Medulla oblongata (tissue), 1 donor: ENCODE results near the gene ADAMTS7.
A peak's percentile ranks its signal among the peaks of the same experiment; 100 is the strongest.
"Not testable (repeated sequence)": the region's sequence is repeated elsewhere in the genome, so short reads cannot be mapped to it uniquely, and the experiment has no call there.

Source experiments
- DNase-seq: peaks from one replicate; pipeline ENCODE4 v3.0.0-alpha.2; 2015; ENCODE audit errors: extremely low spot score

ADAMTS7 gene

GRCh38 chr15:78766041-78766440, 45.2 kb downstream of the ADAMTS7 start:
- no peak for DNase-seq

GRCh38 chr15:78765154-78765860, 46.0 kb downstream of the ADAMTS7 start:
- DNase-seq = not testable (repeated sequence)

DNA sequence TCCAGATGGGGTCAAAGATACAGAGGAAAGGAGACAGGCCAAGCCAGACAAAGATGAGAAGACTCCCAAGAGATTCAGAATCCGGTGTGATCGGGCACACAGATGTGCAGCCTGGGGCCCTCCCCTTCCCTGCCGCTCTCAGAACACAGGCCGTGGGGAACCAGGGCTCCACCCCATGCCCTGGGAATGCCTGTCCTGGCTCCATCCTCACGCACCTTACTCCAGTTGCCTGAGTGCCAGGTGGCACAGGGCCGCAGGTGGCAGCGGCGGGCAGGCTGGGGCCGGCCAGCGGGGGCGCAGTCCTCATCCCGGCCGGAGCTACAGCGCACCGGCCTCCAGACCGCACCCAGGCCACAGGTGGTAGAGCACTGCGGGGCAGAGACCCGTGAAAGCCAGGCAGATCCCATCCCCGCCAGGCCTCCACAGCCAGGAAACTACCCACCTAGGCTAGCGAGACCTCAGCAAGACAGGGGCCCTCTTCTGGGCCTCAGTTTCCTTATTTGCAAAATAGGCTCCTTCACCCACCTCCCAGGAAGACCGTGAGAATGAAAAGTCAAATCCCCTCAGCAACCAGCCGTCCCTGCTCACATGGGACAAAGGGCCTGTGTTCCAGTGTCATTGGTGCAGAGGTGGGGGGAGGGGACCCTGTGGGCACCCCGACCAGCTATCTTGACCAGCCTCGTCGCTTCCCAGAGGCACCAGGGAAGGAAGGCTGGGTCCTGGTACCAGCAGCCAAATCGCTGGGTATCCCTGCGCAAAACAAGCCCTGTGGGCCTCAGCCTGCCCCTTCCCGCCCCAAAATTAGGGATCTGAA, 46.7 kb downstream of the ADAMTS7 start:
- not testable (repeated sequence) for DNase-seq

DNA sequence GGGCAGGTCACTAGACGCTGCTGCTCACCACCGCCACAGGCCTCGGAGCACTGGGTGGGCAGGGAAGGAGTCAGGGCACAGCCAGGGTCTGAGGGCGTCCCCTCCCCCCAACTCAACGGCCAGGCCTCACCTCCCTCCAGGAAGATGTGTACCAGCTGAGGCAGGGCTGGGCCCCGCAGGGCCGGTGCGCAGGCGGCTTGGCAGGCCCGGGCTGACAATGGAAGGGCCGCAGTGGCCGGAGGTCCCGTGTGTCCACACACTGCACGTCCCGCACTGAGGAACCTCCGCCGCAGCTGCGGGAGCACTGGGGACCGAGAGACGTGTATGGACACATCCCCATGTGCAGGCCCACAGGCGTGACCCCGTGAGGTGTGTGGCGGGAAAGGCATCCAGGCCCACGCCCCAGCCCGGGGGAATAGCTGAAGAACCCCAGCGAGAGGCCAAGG, 47.4 kb downstream of the ADAMTS7 start:
- no peak for DNase-seq

GRCh38 chr15:78762985-78763795, 48.1 kb downstream of the ADAMTS7 start:
- no peak for DNase-seq

- not testable (repeated sequence) for DNase-seq
Observed at GRCh38 chr15:78762386-78762961, 48.8 kb downstream of the ADAMTS7 start.

GRCh38 chr15:78761891-78762385, 49.3 kb downstream of the ADAMTS7 start:
- DNase-seq = no peak

- DNase-seq = not testable (repeated sequence)
Observed at GRCh38 chr15:78761475-78761874, 49.8 kb downstream of the ADAMTS7 start.

DNA sequence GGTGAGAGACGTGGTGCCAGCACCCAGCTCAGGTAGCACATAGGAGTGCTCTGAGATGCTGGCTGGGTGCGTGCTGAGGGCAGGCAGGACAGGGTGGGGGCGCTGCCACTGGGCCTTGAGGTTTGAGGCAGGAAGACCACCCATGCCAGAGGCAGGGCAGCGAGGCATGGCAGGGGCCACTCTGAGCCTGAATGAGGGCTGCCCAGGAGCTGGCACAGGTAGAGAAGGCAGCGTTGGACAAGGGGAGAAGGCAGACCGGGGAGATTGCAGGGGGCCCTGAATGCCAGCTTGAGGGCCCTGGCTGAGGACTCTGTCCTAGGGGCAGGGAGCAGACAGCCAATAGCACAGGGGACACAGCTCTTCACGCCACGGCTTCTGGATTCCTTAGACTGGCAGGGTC, 50.2 kb downstream of the ADAMTS7 start:
- DNase-seq = no peak

DNA sequence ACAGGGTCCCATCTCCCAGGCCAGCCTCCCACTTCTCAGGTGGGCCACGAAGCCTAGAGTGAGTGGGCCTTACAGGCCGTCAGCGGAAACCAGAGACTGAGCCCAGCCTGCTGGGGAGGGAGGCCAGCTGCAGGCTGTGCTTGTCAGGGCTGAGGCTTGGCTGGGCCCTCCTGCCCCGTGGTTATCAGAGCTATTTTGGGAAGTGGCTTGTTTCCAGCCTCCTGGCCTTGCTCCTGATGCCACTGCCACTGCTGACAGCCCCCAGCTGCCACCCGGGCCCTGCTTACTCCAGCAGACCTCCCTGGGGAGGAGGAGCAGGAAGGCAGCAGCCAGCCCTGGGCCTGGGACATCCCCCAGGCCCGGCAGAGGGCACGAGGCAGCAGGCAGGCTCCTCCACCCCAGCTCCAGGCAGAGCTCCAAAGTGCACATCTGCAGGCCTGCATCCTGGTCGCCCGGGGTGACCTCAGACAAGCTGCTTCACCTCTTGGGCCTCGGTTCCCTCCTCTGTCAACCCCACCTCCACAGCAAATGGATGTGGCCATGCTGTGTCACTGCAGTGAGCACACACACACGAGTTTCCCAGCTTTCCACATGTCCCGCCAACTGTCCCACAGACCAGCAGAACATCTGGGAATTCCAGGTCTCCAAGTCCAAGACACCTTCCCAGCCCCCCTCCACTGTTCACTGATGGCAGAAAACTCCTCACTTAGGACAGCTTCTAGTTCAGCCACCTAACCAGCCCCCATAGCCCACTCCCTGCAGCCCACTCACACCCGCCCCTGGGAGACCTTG, 51.0 kb downstream of the ADAMTS7 start:
- not testable (repeated sequence) for DNase-seq

DNA sequence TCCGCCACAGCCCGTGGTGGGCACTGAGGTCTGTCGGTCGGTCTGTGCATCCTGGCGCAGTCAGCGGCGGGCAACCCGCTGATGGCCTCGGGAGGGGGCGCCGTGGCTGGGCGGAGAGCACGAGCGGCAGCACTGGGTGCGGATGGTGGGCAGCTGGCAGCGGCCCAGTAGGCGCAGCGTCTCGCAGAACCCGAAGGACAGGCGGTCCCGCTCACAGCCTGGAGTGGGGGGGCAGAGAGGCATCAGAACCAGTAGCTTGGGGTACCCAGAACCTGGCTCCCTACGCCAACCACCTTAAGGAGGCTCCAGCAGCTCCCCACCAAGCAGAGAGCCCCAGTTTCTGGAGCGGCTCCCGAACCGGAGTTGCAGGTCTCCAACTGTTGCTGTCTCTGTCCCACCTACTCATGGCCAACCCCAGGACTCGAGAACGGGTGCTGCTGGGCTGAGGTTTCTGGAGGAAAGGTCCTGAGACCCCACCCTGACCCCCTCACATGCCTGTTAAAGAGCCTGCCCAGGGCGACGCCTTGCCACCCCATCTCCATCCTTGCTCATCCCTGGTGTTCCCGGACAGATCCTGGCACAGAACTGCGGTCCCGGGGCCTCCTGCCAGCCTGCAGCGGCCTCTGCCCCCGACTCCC, 51.8 kb downstream of the ADAMTS7 start:
- DNase-seq = not testable (repeated sequence)

DNA sequence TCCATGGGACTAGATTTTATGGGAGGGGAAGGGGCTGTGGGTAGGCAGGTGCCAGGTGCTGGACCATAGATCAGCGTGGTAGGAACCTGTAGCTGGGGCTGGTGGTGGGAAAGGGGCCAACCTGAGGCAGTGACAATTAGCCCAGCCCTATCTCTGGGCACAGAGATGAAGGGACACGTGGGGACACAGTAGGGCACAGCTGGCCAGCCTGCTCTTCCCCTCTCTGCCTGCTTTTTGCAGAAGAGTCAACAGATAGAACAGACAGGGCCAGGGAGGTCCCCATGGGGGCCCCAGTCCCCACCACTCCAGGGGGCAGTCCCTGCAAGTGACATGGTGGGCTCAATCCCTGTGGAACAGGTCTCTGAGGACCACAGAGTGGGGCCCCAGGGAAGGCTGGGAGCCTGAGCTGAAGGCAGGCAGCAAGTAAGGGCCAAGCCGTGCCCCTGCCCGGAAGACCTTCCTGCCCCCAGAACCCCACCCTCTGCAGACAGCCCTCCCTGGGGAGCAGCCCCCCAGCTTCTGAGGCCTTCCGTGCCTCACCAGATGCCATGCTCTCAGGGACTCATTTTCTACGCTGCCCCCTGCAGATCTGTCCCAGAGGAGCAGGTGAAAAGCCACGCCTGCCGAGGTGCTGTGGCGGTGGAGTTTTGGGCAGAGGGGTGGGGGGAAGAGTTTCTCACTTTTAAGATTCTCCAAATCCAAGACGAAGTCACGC, 52.6 kb downstream of the ADAMTS7 start:
- not testable (repeated sequence) for DNase-seq

- DNase-seq = not testable (repeated sequence)
Observed at GRCh38 chr15:78758084-78758483, 53.2 kb downstream of the ADAMTS7 start.

DNA sequence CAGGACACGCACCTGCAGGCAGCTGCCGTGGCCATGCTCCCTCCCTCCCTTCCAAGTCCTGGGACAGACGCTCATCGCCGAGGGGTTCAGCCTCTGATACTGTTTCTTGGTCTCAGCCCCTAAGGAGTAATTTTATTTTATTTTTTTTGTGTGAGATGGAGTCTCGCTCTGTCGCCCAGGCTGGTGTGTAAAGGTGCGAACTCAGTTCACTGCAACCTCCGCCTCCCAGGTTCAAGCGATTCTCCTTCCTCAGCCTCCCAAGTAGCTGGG, 53.7 kb downstream of the ADAMTS7 start:
- no peak for DNase-seq

DNA sequence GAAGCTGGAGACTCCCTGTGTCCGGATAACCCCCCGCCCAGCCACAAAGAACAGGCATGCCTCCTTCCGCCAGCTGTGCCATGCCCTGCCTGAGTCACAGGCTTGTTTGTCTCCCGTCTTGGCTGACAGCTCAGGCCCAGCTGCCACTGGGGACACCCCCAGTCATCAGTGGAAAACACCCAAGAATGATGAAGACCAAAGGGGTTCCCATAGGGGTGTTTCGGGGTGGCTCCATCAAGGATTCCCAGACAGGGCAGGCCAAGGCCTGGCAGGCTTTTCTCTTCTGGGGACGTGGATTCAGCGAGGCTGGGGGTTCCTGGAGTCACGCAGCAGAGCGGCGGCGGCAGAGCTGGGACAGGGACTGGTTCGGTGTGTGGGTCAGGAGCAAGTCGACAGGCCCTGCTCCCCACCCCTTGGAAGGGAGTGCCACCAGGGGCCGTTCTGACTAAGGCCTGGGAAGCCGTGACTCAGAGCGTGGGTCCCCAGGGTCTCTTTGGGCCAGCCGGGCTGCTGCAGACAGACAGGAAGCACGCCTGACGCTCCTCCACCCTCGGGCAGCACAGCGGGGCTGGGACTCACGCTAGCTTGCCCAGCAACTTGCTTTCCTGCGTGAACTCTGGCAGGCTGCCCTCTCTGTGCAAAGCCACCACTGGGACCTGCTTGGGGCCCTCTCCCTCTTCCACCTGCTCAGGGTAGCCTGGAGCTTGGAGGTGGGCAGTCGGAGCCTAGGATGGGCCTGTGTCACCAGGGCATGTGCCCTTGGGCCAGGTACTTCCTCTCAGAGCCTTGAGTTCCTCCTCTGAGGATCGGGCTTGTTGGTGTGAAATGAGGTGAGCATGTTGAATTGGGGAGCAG, 54.3 kb downstream of the ADAMTS7 start:
- peak; percentile 72 for DNase-seq

DNA sequence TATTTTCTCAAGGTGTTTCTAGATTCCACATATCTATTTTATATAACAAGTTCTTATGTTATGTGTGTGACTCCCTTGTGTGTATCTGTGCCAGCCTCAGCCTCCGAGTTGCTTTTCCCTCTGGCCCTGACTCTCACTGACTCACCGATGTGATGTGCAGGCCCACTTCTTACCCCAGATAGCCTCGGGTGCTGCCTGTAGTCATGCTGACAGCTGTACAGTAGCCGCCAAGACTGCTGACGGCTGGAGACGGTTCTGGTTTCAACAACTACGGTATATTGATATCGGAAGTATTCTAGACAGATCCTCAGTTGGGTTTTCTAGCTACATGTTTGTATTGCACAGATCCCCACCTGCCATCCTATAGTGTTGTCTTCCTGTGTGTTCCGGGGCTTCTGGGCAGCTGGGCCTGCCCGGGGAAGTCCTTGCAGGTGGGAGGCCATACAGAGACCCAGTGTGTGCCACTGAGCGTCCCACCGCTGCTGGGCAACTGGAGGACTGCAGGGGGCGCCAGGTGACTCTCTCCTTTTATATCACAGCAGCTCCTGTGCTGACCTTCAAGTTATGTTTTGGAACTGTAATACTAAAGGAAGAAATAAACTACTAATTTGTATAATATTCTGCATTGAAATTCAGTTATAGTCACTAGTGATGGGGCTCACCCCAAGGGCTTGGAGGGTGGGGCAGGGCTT, 55.2 kb downstream of the ADAMTS7 start:
- not testable (repeated sequence) for DNase-seq

GRCh38 chr15:78754637-78755280, 56.5 kb downstream of the ADAMTS7 start:
- not testable (repeated sequence) for DNase-seq
